WTC11 (cell line): Measurements from ENCODE around the gene AKR1B15.

ENCODE experiments used
- ZNF219 ChIP-seq: sonication (generic); formaldehyde crosslinking; IDR thresholded peaks from 2 replicates; pipeline ENCODE4 v1.8.0; 2023; ENCODE audit warnings: missing genetic modification reagents, mild to moderate bottlenecking, borderline replicate concordance
- TF ChIP-seq, protein P1 (sequence below): fragments of 200-600 bp; IDR thresholded peaks from 2 replicates; pipeline ENCODE4 v1.8.0; 2022; ENCODE audit warnings: antibody characterized with exemption

DNA sequence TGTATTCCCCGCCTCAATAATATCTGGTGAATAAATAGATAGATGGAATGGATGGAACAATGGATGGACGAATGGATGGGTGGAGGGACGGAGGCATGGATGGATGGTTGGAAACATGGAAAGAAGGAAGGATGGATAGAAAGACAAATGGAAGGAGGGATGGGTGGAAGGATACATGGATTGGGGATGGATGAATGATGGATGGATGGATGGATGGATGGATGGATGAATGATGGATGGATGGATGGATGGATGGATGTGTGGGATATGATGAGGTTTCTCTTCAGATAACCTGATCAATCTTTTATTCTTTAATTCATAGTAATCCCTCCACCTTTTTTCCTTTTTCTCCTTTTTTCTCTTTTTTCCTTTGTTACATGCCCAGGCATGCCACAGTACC, 3.0 kb upstream of the AKR1B15 start:
- no peak for TF ChIP-seq ZNF219 (CRISPR knock-in tag)
- TF ChIP-seq, protein P1, sequence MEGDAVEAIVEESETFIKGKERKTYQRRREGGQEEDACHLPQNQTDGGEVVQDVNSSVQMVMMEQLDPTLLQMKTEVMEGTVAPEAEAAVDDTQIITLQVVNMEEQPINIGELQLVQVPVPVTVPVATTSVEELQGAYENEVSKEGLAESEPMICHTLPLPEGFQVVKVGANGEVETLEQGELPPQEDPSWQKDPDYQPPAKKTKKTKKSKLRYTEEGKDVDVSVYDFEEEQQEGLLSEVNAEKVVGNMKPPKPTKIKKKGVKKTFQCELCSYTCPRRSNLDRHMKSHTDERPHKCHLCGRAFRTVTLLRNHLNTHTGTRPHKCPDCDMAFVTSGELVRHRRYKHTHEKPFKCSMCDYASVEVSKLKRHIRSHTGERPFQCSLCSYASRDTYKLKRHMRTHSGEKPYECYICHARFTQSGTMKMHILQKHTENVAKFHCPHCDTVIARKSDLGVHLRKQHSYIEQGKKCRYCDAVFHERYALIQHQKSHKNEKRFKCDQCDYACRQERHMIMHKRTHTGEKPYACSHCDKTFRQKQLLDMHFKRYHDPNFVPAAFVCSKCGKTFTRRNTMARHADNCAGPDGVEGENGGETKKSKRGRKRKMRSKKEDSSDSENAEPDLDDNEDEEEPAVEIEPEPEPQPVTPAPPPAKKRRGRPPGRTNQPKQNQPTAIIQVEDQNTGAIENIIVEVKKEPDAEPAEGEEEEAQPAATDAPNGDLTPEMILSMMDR = no peak
